OCI-LY1 (cell line): Measurements from ENCODE around the gene NPAS3.

Source experiments
- H2AFZ ChIP-seq: fragments of 200-600 bp; sonication (generic), shearing (Covaris generic); 2 replicates; pipeline ENCODE4 v1.6.0; 2014; ENCODE audit warnings: antibody characterized with exemption, mild to moderate bottlenecking, low read length
- H3F3A ChIP-seq: fragments of 200-600 bp; sonication (generic), shearing (Covaris generic); 2 replicates; pipeline ENCODE4 v1.6.0; 2014; ENCODE audit warnings: mild to moderate bottlenecking, antibody characterized with exemption, low read length, moderate library complexity; ENCODE audit not compliant: insufficient read depth
- H3K27ac ChIP-seq: fragments of 200-600 bp; sonication (generic); 2 replicates; pipeline ENCODE4 v1.5.1; 2014; ENCODE audit warnings: low read length, mixed run types, mild to moderate bottlenecking, low read depth; ENCODE audit not compliant: poor library complexity, severe bottlenecking
- H3K27me3 ChIP-seq: fragments of 200-600 bp; sonication (generic); 2 replicates; pipeline ENCODE4 v1.6.0; 2014; ENCODE audit warnings: antibody characterized with exemption, mild to moderate bottlenecking, low read length, moderate library complexity; ENCODE audit not compliant: insufficient read depth
- H3K36me3 ChIP-seq: fragments of 200-600 bp; sonication (generic); 2 replicates; pipeline ENCODE4 v1.6.1; 2014; ENCODE audit warnings: mild to moderate bottlenecking, antibody characterized with exemption, low read length, moderate library complexity, mixed read lengths; ENCODE audit not compliant: insufficient read depth
- H3K4me1 ChIP-seq: fragments of 200-600 bp; sonication (generic); 2 replicates; pipeline ENCODE4 v1.5.1; 2014; ENCODE audit warnings: mild to moderate bottlenecking, low read length, moderate library complexity; ENCODE audit not compliant: insufficient read depth, severe bottlenecking
- H3K4me2 ChIP-seq: fragments of 200-600 bp; sonication (generic), shearing (Covaris generic); 2 replicates; pipeline ENCODE4 v1.6.1; 2014; ENCODE audit warnings: low read length
- H3K4me3 ChIP-seq: fragments of 200-600 bp; sonication (generic); 2 replicates; pipeline ENCODE4 v1.5.1; 2014; ENCODE audit warnings: low read length, low read depth, mild to moderate bottlenecking, mixed read lengths; ENCODE audit not compliant: poor library complexity, severe bottlenecking
- H3K79me2 ChIP-seq: fragments of 200-600 bp; shearing (Covaris generic); 2 replicates; pipeline ENCODE4 v1.6.1; 2016; ENCODE audit warnings: mixed run types, low read length, mixed read lengths; ENCODE audit not compliant: insufficient read depth
- H3K9ac ChIP-seq: fragments of 200-600 bp; sonication (generic), shearing (Covaris generic); 2 replicates; pipeline ENCODE4 v1.6.1; 2014; ENCODE audit warnings: mild to moderate bottlenecking, low read length, mixed read lengths
- H3K9me2 ChIP-seq: fragments of 200-600 bp; sonication (generic), shearing (Covaris generic); 2 replicates; pipeline ENCODE4 v1.6.1; 2014; ENCODE audit warnings: low read depth, mild to moderate bottlenecking, low read length, mixed read lengths
- H3K9me3 ChIP-seq: fragments of 200-600 bp; shearing (Covaris generic); 2 replicates; pipeline ENCODE4 v1.6.1; 2014; ENCODE audit warnings: low read length, mixed read lengths
- H4K20me1 ChIP-seq: fragments of 200-600 bp; sonication (generic), shearing (Covaris generic); 2 replicates; pipeline ENCODE4 v1.6.0; 2016; ENCODE audit warnings: mild to moderate bottlenecking, low read length; ENCODE audit not compliant: insufficient read depth
- CTCF ChIP-seq: fragments of 200-600 bp; sonication (generic), shearing (Covaris generic); IDR thresholded peaks from 2 replicates; pipeline ENCODE4 v1.5.1; 2017; ENCODE audit warnings: mild to moderate bottlenecking, antibody characterized with exemption, low read length, moderate library complexity, mixed read lengths
- EZH2 ChIP-seq: fragments of 200-600 bp; sonication (generic), shearing (Covaris generic); IDR thresholded peaks from 2 replicates; pipeline ENCODE4 v1.8.0; 2017; ENCODE audit warnings: borderline replicate concordance, mixed run types, mild to moderate bottlenecking, antibody characterized with exemption, low read length, moderate library complexity, mixed read lengths

Gene NPAS3

GRCh38 chr14:32938719-32939253, at the start of gene NPAS3:
Gene NPAS3 (plus strand): TSS chr14:32938879.
- H3K4me3 ChIP-seq, result peak within 1 kb of the TSS; percentile 27
- no peaks in the 10 kb centered on the region for H3K27me3 ChIP-seq
- no peaks in the 10 kb centered on the region for H3K9me3 ChIP-seq
- no peaks in the 10 kb centered on the region for H3K36me3 ChIP-seq
- H3K79me2 ChIP-seq, result no peaks in the 10 kb centered on the region
- no peak within 1 kb of the TSS for H3K27ac ChIP-seq
- no peaks in the 10 kb centered on the region for H3K9me2 ChIP-seq
- TF ChIP-seq CTCF (no peak), EZH2 (no peak)
- no peaks in the 10 kb centered on the region for H3K4me1 ChIP-seq
- no peaks in the 10 kb centered on the region for H3F3A ChIP-seq
- no peaks in the 10 kb centered on the region for H4K20me1 ChIP-seq
- H2AFZ ChIP-seq, result no peak within 1 kb of the TSS
- H3K9ac ChIP-seq, result no peak within 1 kb of the TSS
- no peak within 1 kb of the TSS for H3K4me2 ChIP-seq

- Histone ChIP-seq H3K4me2 (no peak overlapping the region), H3K4me3 (no peak overlapping the region), H3K9ac (no peak overlapping the region), H3F3A (no peaks in the 10 kb centered on the region), H3K9me3 (no peaks in the 10 kb centered on the region), H3K36me3 (no peaks in the 10 kb centered on the region), H2AFZ (no peak overlapping the region), H4K20me1 (no peaks in the 10 kb centered on the region), H3K9me2 (no peaks in the 10 kb centered on the region), H3K4me1 (no peaks in the 10 kb centered on the region), H3K27ac (no peak overlapping the region), H3K79me2 (no peaks in the 10 kb centered on the region), H3K27me3 (no peaks in the 10 kb centered on the region)
- TF ChIP-seq EZH2, result no peak
- TF ChIP-seq CTCF, result no peak
Observed at GRCh38 chr14:32896979-32897697, 41.5 kb upstream of the NPAS3 start.

GRCh38 chr14:32897698-32898064, 41.0 kb upstream of the NPAS3 start:
- Histone ChIP-seq H3K9me2 (no peaks in the 10 kb centered on the region), H3K9me3 (no peaks in the 10 kb centered on the region), H3K4me2 (no peak overlapping the region), H4K20me1 (no peaks in the 10 kb centered on the region), H3K79me2 (no peaks in the 10 kb centered on the region), H3K27me3 (no peaks in the 10 kb centered on the region), H3K27ac (no peak overlapping the region), H2AFZ (no peak overlapping the region), H3K9ac (no peak overlapping the region), H3K4me1 (no peaks in the 10 kb centered on the region), H3K4me3 (no peak overlapping the region), H3K36me3 (no peaks in the 10 kb centered on the region), H3F3A (no peaks in the 10 kb centered on the region)
- TF ChIP-seq CTCF (no peak), EZH2 (no peak)
